Duodenal mucosa (tissue), 2 donors: ENCODE measurements around the gene NOP9.

Experiments
- H3K27ac ChIP-seq: one replicate; pipeline ENCODE4 v1.7.0; 2013; ENCODE audit warnings: low read depth, low read length
- H3K27me3 ChIP-seq, 2 donors: one replicate each; pipeline ENCODE4 v1.7.0; 2013; ENCODE audit warnings: low read length in 2 of 2, control low read depth in 1 of 2; ENCODE audit not compliant: insufficient read depth in 2 of 2, control insufficient read depth in 1 of 2
- H3K36me3 ChIP-seq, 2 donors: one replicate each; pipeline ENCODE4 v1.7.0; 2013; ENCODE audit warnings: low read length in 2 of 2, control low read depth in 1 of 2; ENCODE audit not compliant: insufficient read depth in 2 of 2, control insufficient read depth in 1 of 2
- H3K4me1 ChIP-seq, 2 donors: one replicate each; pipeline ENCODE4 v1.7.0; 2013; ENCODE audit warnings: low read length in 2 of 2, control low read depth in 1 of 2; ENCODE audit not compliant: insufficient read depth in 2 of 2, control insufficient read depth in 1 of 2
- H3K4me3 ChIP-seq, 2 donors: one replicate each; pipeline ENCODE4 v1.7.0; 2013; ENCODE audit warnings: low read length in 2 of 2, low read depth in 1 of 2
- H3K9ac ChIP-seq, 2 donors: one replicate each; pipeline ENCODE4 v1.7.0; 2013; ENCODE audit warnings: low read length in 2 of 2, low read depth in 1 of 2
- H3K9me3 ChIP-seq, 2 donors: one replicate each; pipeline ENCODE4 v1.7.0; 2013; ENCODE audit warnings: low read length in 2 of 2, control low read depth in 1 of 2; ENCODE audit not compliant: control insufficient read depth in 1 of 2

The NOP9 gene

GRCh38 chr14:24282736-24283135, 16.9 kb upstream of the NOP9 start:
- no peaks in the 10 kb centered on the region for H3K27me3 ChIP-seq
- no peak overlapping the region for H3K9ac ChIP-seq
- no peaks in the 10 kb centered on the region for H3K9me3 ChIP-seq
- no peak overlapping the region for H3K4me3 ChIP-seq
- H3K27ac ChIP-seq: no peak overlapping the region
- no peaks in the 10 kb centered on the region for H3K36me3 ChIP-seq
- peaks cover 0 to 5% of the 10 kb centered on the region in 2 donors for H3K4me1 ChIP-seq

- H3K4me1 ChIP-seq: peaks cover 0 to 5% of the 10 kb centered on the region in 2 donors
- H3K9ac ChIP-seq: no peak overlapping the region
- no peak overlapping the region for H3K27ac ChIP-seq
Measured at GRCh38 chr14:24283796-24284460, 15.7 kb upstream of the NOP9 start.

GRCh38 chr14:24284501-24285035, 15.1 kb upstream of the NOP9 start:
- no peak overlapping the region for H3K9ac ChIP-seq
- H3K9me3 ChIP-seq: no peaks in the 10 kb centered on the region
- no peak overlapping the region for H3K4me3 ChIP-seq
- peaks cover 3 to 4% of the 10 kb centered on the region in 2 donors for H3K36me3 ChIP-seq
- no peak overlapping the region for H3K27ac ChIP-seq
- H3K27me3 ChIP-seq: no peaks in the 10 kb centered on the region
- H3K4me1 ChIP-seq: peaks cover 0 to 4% of the 10 kb centered on the region in 2 donors

More at GRCh38 chr14:24283796-24284460, 15.7 kb upstream of the NOP9 start:
- Histone ChIP-seq H3K27me3 (no peaks in the 10 kb centered on the region), H3K4me3 (no peak overlapping the region), H3K36me3 (no peaks in the 10 kb centered on the region), H3K9me3 (no peaks in the 10 kb centered on the region)

GRCh38 chr14:24285351-24285750, 14.3 kb upstream of the NOP9 start:
- H3K36me3 ChIP-seq: peaks cover 11% of the 10 kb centered on the region in 2 donors
- no peak overlapping the region for H3K4me3 ChIP-seq
- no peak overlapping the region for H3K9ac ChIP-seq
- H3K27me3 ChIP-seq: no peaks in the 10 kb centered on the region
- H3K4me1 ChIP-seq: no peaks in the 10 kb centered on the region
- H3K27ac ChIP-seq: no peak overlapping the region
- H3K9me3 ChIP-seq: no peaks in the 10 kb centered on the region

- Histone ChIP-seq H3K9ac (no peak overlapping the region), H3K36me3 (peaks cover 20 to 27% of the 10 kb centered on the region in 2 donors), H3K4me1 (no peaks in the 10 kb centered on the region), H3K9me3 (no peaks in the 10 kb centered on the region), H3K27me3 (no peaks in the 10 kb centered on the region), H3K4me3 (no peak overlapping the region), H3K27ac (no peak overlapping the region)
Measured at GRCh38 chr14:24286996-24287395, 12.7 kb upstream of the NOP9 start.

- Histone ChIP-seq H3K4me3 (no peak overlapping the region), H3K27me3 (no peaks in the 10 kb centered on the region), H3K9ac (no peak overlapping the region), H3K36me3 (peaks cover 27 to 35% of the 10 kb centered on the region in 2 donors), H3K27ac (no peak overlapping the region), H3K9me3 (no peaks in the 10 kb centered on the region), H3K4me1 (no peaks in the 10 kb centered on the region)
Measured at GRCh38 chr14:24289649-24290280, 9.9 kb upstream of the NOP9 start.

- H3K36me3 ChIP-seq: peaks cover 31 to 43% of the 10 kb centered on the region in 2 donors
- H3K27ac ChIP-seq: no peak overlapping the region
- no peaks in the 10 kb centered on the region for H3K4me1 ChIP-seq
- H3K9ac ChIP-seq: no peak overlapping the region
- no peaks in the 10 kb centered on the region for H3K27me3 ChIP-seq
- H3K9me3 ChIP-seq: no peaks in the 10 kb centered on the region
- H3K4me3 ChIP-seq: no peak overlapping the region
Measured at GRCh38 chr14:24290746-24291145, 8.9 kb upstream of the NOP9 start.

GRCh38 chr14:24291446-24292117, 8.1 kb upstream of the NOP9 start:
- peaks cover under 1 to 2% of the 10 kb centered on the region in 2 donors for H3K4me1 ChIP-seq
- H3K27ac ChIP-seq: no peak overlapping the region
- no peaks in the 10 kb centered on the region for H3K9me3 ChIP-seq
- H3K4me3 ChIP-seq: no peak overlapping the region
- no peak overlapping the region for H3K9ac ChIP-seq
- H3K27me3 ChIP-seq: no peaks in the 10 kb centered on the region
- peaks cover 38 to 51% of the 10 kb centered on the region in 2 donors for H3K36me3 ChIP-seq

GRCh38 chr14:24292118-24292807, 7.4 kb upstream of the NOP9 start:
- H3K9ac ChIP-seq: no peak overlapping the region
- H3K27me3 ChIP-seq: no peaks in the 10 kb centered on the region
- peaks cover 7 to 9% of the 10 kb centered on the region in 2 donors for H3K4me1 ChIP-seq
- no peaks in the 10 kb centered on the region for H3K9me3 ChIP-seq
- no peak overlapping the region for H3K4me3 ChIP-seq
- H3K36me3 ChIP-seq: peaks cover 40 to 54% of the 10 kb centered on the region in 2 donors
- no peak overlapping the region for H3K27ac ChIP-seq
